ENCODE measurements around the gene ZBTB7C.

DNA sequence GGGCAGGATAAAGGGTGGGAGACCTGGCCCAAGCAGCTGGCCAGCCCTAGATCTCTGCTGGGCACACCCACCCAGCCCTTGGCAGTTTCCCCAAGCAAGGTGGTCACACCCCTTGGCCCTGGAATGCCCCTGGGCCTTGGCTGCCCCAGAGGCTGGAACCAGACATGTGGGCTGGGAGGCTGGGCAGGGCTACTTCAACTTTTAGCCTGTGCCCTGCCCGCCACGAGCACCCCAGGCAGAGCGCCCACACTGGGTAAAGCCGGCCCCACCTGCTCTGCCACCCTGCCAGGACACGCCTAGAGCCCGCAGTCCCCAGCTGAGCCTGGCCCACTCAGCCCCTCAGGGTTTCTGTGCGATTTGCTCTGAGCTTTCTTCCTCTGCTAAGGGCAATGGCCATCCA, 359.0 kb downstream of the ZBTB7C start:
- TF ChIP-seq, protein P1, sequence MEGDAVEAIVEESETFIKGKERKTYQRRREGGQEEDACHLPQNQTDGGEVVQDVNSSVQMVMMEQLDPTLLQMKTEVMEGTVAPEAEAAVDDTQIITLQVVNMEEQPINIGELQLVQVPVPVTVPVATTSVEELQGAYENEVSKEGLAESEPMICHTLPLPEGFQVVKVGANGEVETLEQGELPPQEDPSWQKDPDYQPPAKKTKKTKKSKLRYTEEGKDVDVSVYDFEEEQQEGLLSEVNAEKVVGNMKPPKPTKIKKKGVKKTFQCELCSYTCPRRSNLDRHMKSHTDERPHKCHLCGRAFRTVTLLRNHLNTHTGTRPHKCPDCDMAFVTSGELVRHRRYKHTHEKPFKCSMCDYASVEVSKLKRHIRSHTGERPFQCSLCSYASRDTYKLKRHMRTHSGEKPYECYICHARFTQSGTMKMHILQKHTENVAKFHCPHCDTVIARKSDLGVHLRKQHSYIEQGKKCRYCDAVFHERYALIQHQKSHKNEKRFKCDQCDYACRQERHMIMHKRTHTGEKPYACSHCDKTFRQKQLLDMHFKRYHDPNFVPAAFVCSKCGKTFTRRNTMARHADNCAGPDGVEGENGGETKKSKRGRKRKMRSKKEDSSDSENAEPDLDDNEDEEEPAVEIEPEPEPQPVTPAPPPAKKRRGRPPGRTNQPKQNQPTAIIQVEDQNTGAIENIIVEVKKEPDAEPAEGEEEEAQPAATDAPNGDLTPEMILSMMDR (conservative IDR thresholded peaks at IDR 0.05; ENCODE audit: low read length) = no peak
- no peak for TF ChIP-seq EZH2phosphoT487 (IDR thresholded peaks at IDR 0.05; ENCODE audit: borderline replicate concordance)

Measured in Loucy (cell line).